Uterus (tissue), 4 donors: ENCODE results near the gene ANXA4. TPM values are rescaled to one million over a fixed set of nuclear protein-coding genes. Genes with fewer than 3 reads are reported as not detected.
"Not testable (repeated sequence)": the region's sequence is repeated elsewhere in the genome, so short reads cannot be mapped to it uniquely, and the experiment has no call there.

Experiments used
- DNase-seq, 2 donors: peaks; one replicate each; pipeline ENCODE4 v3.0.0-alpha.2; 2019 to 2020
- H3K27ac ChIP-seq, 2 donors: fragments of 200-600 bp; sonication (generic); 1 replicate in 1 of 2; 2 replicates in 1 of 2; pipeline ENCODE4 v1.5.1; 2016 to 2018
- H3K27me3 ChIP-seq, 2 donors: fragments of 200-600 bp; sonication (generic); one replicate each; pipeline ENCODE4 v1.5.1; 2018 to 2019; ENCODE audit warnings: control low read depth in 1 of 2
- H3K36me3 ChIP-seq, 2 donors: fragments of 200-600 bp; sonication (generic); one replicate each; pipeline ENCODE4 v1.5.1; 2019; ENCODE audit warnings: control low read depth in 1 of 2
- H3K4me1 ChIP-seq, 2 donors: fragments of 200-600 bp; sonication (generic); one replicate each; pipeline ENCODE4 v1.5.1; 2018 to 2019; ENCODE audit warnings: control low read depth in 1 of 2
- H3K4me3 ChIP-seq, 2 donors: fragments of 200-600 bp; sonication (generic); 1 replicate in 1 of 2; 2 replicates in 1 of 2; pipeline ENCODE4 v1.5.1; 2018 to 2019; ENCODE audit warnings: mild to moderate bottlenecking in 1 of 2
- H3K9me3 ChIP-seq, 2 donors: fragments of 200-600 bp; sonication (generic); one replicate each; pipeline ENCODE4 v1.5.1; 2019; ENCODE audit warnings: control low read depth in 1 of 2
- CTCF ChIP-seq, 4 experiments: fragments of 200-600 bp in 2 of 4; fragments of 450-650 bp in 2 of 4; sonication (generic) in 2 of 4; IDR thresholded peaks; one replicate each; pipeline ENCODE4 v1.5.1; 2016 to 2019; ENCODE audit warnings: antibody characterized with exemption in 4 of 4, mild to moderate bottlenecking in 2 of 4, moderate library complexity in 1 of 4
- POLR2A ChIP-seq, 2 donors: fragments of 450-650 bp; IDR thresholded peaks; one replicate each; pipeline ENCODE4 v1.6.1; 2016; ENCODE audit warnings: antibody characterized with exemption in 2 of 2, mild to moderate bottlenecking in 1 of 2, moderate library complexity in 1 of 2
- intact Hi-C: fragments of 100-400 bp; cut with DNase I; formaldehyde crosslinking; loops from one replicate; pipeline ENCODE4 v1.15.1; 2023; ENCODE audit warnings: low total_unique reads
- total RNA-seq, 4 donors: library from RNA; depleted of rRNA in 3 of 4; stranded (reverse); fragments of >200 nt in 3 of 4; gene quantifications; one replicate each; pipeline versions ENCODE4 v1.1.0 to v1.2.4, GENCODE V29; 2014 to 2023
- donor health status: DM: yes; HTN: yes; CAD: no.

ANXA4 gene
- total RNA-seq, 4 donors from 2014 or later: 17.4 to 78.5 (median 32.4) TPM

GRCh38 chr2:69827796-69828540, 86.0 kb downstream of the ANXA4 start:
- TF ChIP-seq POLR2A (IDR thresholded peaks at IDR 0.05): no peak
- TF ChIP-seq CTCF (IDR thresholded peaks at IDR 0.05): no peak
- H3K36me3 ChIP-seq: no peaks in the 10 kb centered on the region
- H3K4me3 ChIP-seq: no peak overlapping the region
- no peaks in the 10 kb centered on the region for H3K9me3 ChIP-seq
- no peaks in the 10 kb centered on the region for H3K27me3 ChIP-seq
- intact Hi-C loops: no loop called here
- DNase-seq: no peak
- no peak overlapping the region for H3K27ac ChIP-seq
- H3K4me1 ChIP-seq: peaks cover 4 to 5% of the 10 kb centered on the region in 2 donors

GRCh38 chr2:69828938-69829255, 87.0 kb downstream of the ANXA4 start:
- intact Hi-C loops: no loop called here
- DNase-seq: no peak
- H3K4me3 ChIP-seq: peak overlapping the region; percentile 81 to 98
- no peaks in the 10 kb centered on the region for H3K36me3 ChIP-seq
- TF ChIP-seq POLR2A (IDR thresholded peaks at IDR 0.05): no peak
- no peak for TF ChIP-seq CTCF (IDR thresholded peaks at IDR 0.05)
- peaks cover 4 to 5% of the 10 kb centered on the region in 2 donors for H3K4me1 ChIP-seq
- no peaks in the 10 kb centered on the region for H3K27me3 ChIP-seq
- H3K27ac ChIP-seq: peak overlapping the region; percentile 91 to 95
- no peaks in the 10 kb centered on the region for H3K9me3 ChIP-seq

- intact Hi-C loops: no loop called here
- no peaks in the 10 kb centered on the region for H3K27me3 ChIP-seq
- TF ChIP-seq POLR2A (IDR thresholded peaks at IDR 0.05) (peak; percentile 89 to 93), CTCF (IDR thresholded peaks at IDR 0.05) (peak in 2 of 4 experiments; percentile 3 to 39)
Observed at GRCh38 chr2:69829256-69830044, 87.5 kb downstream of the ANXA4 start, which contains the start of gene GMCL1. Gene GMCL1 (plus strand): TSS chr2:69829660. CDS start chr2:69829893, 233 bp downstream.

GRCh38 chr2:69830045-69830905, 88.3 kb downstream of the ANXA4 start:
- TF ChIP-seq CTCF (IDR thresholded peaks at IDR 0.05) (no peak), POLR2A (IDR thresholded peaks at IDR 0.05) (no peak)
- peak overlapping the region; percentile 91 to 95 for H3K27ac ChIP-seq
- H3K4me1 ChIP-seq: peaks cover 4 to 5% of the 10 kb centered on the region in 2 donors
- H3K9me3 ChIP-seq: no peaks in the 10 kb centered on the region
- peak overlapping the region; percentile 81 to 98 for H3K4me3 ChIP-seq
- intact Hi-C loops: no loop called here
- peak in 1 of 2 donors; percentile 26 for DNase-seq
- H3K27me3 ChIP-seq: no peaks in the 10 kb centered on the region
- no peaks in the 10 kb centered on the region for H3K36me3 ChIP-seq

More at GRCh38 chr2:69829256-69830044, 87.5 kb downstream of the ANXA4 start, which contains the start of gene GMCL1:
- Histone ChIP-seq H3K4me3 (peak within 1 kb of the TSS; percentile 81 to 98), H3K9me3 (no peaks in the 10 kb centered on the region), H3K36me3 (no peaks in the 10 kb centered on the region), H3K4me1 (peaks cover 4 to 5% of the 10 kb centered on the region in 2 donors), H3K27ac (peak within 1 kb of the TSS; percentile 91 to 95)
- DNase-seq: peak; percentile 97 to 98

- H3K36me3 ChIP-seq, H3K4me1 ChIP-seq, DNase-seq, H3K27me3 ChIP-seq, H3K27ac ChIP-seq, H3K9me3 ChIP-seq, intact Hi-C loops: not testable (repeated sequence)
- peak overlapping the region; percentile 81 to 98 for H3K4me3 ChIP-seq
Observed at GRCh38 chr2:69830906-69831241, 88.9 kb downstream of the ANXA4 start.
